Peyer's patch (tissue), 4 donors: ENCODE measurements around the gene IQSEC2.

ENCODE experiments used
- CTCF ChIP-seq, 6 experiments: fragments of 450-650 bp in 4 of 6; fragments of 200-600 bp in 2 of 6; sonication (generic) in 1 of 6; IDR thresholded peaks; one replicate each; pipeline ENCODE4 v1.5.1; 2017 to 2019; ENCODE audit warnings: antibody characterized with exemption in 6 of 6, mild to moderate bottlenecking in 3 of 6, moderate library complexity in 1 of 6
- POLR2A ChIP-seq, 2 donors: fragments of 450-650 bp; IDR thresholded peaks; one replicate each; pipeline ENCODE4 v1.5.1; 2017; ENCODE audit warnings: antibody characterized with exemption in 2 of 2, mild to moderate bottlenecking in 2 of 2, moderate library complexity in 2 of 2

GRCh38 chrX:53324085-53324484, 42.7 kb upstream of the IQSEC2 start:
- TF ChIP-seq CTCF (IDR thresholded peaks at IDR 0.05) = no peak
- no peak for TF ChIP-seq POLR2A (IDR thresholded peaks at IDR 0.05)
